Measurements from ENCODE around the gene RASSF3. TPM values are rescaled to one million over a fixed set of nuclear protein-coding genes. Genes with fewer than 3 reads are reported as not detected.

The RASSF3 gene
- total and polyA plus RNA-seq, 9 donors, result 18.2 to 64.5 (median 33.3) TPM

DNA sequence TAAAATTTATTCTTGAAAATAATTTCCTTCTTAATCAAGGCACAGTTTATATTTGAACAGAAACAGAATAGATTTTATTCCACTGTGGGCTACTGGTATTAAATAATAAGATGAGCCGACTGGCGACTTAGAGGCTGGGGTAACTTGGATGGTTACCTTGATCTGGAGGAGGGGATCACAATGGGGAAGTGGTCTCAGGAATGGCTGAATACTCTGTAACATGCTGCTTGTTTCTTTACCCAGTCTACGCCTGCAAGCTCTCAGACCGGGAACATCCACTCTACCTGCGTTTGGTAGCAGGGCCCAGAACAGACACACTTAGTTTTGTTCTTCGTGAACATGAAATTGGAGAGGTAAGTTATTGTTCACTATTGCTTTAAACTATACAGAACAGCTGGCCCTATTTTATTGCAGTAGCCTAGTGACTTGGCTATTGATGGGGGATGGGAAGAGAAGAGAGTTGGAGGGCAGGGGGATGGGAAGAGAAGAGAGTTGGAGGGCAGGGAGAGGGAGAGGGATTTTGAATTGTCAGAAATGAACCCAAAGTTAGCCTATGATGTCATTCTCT is 81.0 kb downstream of the RASSF3 start:
- Histone ChIP-seq H3K9me3 (no peaks in the 10 kb centered on the region), H3K27ac (no peak overlapping the region), H3K4me3 (no peak overlapping the region), H3K4me1 (ENCODE audit: insufficient read depth) (peaks cover 4% of the 10 kb centered on the region), H3K27me3 (no peaks in the 10 kb centered on the region), H3K36me3 (no peaks in the 10 kb centered on the region)
- intact Hi-C loops (cut with DNase I), result no loop called here
- no peak for TF ChIP-seq EP300 (IDR thresholded peaks at IDR 0.05)
- TF ChIP-seq, protein P1, sequence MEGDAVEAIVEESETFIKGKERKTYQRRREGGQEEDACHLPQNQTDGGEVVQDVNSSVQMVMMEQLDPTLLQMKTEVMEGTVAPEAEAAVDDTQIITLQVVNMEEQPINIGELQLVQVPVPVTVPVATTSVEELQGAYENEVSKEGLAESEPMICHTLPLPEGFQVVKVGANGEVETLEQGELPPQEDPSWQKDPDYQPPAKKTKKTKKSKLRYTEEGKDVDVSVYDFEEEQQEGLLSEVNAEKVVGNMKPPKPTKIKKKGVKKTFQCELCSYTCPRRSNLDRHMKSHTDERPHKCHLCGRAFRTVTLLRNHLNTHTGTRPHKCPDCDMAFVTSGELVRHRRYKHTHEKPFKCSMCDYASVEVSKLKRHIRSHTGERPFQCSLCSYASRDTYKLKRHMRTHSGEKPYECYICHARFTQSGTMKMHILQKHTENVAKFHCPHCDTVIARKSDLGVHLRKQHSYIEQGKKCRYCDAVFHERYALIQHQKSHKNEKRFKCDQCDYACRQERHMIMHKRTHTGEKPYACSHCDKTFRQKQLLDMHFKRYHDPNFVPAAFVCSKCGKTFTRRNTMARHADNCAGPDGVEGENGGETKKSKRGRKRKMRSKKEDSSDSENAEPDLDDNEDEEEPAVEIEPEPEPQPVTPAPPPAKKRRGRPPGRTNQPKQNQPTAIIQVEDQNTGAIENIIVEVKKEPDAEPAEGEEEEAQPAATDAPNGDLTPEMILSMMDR (IDR thresholded peaks at IDR 0.05), result no peak
- no peak for TF ChIP-seq POLR2A (IDR thresholded peaks at IDR 0.05)
- WGBS, 3 donors, result 92 to 96% (median 96%) methylated on average over 6 of the region's 6 CpGs
- DNase-seq, result no peak

DNA sequence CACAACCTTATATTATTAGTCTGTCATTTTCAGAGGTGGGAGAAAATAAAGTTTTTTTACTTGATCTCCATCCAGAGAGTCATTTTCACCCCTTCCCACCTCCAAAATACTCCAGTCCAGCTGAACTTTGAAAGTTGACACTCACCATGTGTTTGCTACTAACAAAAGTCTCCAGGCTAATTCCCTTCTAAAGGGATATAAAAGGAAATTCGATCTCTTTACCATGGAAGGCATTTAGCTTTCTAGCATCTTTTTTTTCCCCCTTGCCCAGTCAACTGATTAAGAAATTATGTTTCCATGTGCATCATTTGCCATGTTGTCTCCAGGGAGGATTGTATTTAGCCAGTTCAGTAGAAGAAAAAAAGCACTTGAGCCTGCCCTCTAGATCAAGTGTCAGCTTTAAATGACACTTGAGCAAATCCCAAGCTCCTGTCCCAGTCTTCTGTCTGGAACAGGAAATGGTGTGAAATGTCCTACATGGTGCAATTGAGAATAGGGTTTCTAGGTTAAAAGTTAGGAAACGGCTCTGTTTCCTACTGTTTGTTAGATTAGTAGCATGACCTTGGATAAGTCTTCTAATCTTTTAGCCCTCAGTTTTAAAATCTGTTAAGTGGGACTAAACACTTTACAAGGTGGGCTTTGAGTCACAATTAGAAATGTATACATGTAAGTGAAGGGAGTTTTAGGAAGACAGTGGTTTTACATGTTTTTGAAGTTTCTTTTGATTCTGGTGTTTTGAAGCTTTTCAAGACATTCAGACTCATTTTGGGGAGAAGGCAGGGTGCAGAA is 81.7 kb downstream of the RASSF3 start:
- no peaks in the 10 kb centered on the region for H3K36me3 ChIP-seq
- WGBS, 3 donors, result 36 to 63% (median 48%) methylated on average over 2 of the region's 2 CpGs
- intact Hi-C loops (cut with DNase I), result no loop called here
- H3K4me3 ChIP-seq, result no peak overlapping the region
- DNase-seq, result no peak
- no peaks in the 10 kb centered on the region for H3K27me3 ChIP-seq
- H3K4me1 ChIP-seq (ENCODE audit: insufficient read depth), result peaks cover 4% of the 10 kb centered on the region
- TF ChIP-seq, protein P1 (IDR thresholded peaks at IDR 0.05), result no peak
- TF ChIP-seq POLR2A (IDR thresholded peaks at IDR 0.05), result no peak
- TF ChIP-seq EP300 (IDR thresholded peaks at IDR 0.05), result no peak
- no peak overlapping the region for H3K27ac ChIP-seq
- H3K9me3 ChIP-seq, result no peaks in the 10 kb centered on the region

DNA sequence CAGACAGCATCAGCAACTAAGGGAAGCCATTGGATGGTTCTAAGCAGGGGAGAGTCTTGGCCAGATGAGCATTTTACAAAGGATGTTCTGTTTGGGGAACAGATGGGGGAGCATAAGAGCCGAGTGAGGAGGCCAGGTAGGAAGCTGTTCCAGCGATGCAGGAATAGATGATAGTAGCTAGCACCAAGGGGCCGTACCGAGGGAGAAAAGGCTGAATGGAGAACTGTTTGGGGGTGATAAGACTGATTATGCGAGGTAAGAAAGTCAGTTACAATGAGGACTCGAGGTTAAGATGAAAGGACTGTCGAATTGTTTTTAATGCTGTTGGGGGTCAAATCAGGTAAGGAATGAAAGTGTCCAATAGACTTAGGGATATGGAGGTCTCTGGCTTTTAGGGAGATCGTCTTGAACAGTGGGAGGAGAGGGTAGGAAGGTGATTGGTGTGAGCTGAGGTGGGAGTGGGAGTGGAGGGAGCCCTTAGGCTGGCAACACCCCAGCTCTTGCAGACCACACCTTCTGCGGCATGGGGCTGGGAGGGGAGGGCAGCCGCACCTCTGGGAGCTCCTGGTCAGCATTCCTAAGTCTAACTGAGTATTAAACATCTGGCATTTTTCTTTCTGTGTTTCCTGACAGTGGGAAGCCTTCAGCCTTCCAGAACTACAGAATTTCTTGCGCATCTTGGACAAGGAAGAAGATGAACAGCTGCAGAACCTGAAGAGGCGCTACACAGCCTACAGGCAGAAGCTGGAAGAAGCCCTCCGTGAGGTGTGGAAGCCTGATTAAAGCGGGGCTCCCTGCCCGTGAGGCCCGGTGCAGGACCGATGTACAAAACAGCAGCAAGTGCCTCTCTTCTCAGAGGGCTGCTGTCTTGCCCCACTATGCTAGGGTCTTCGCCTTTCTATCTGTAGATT is 84.1 kb downstream of the RASSF3 start:
- H3K4me3 ChIP-seq, result no peak overlapping the region
- intact Hi-C loops (cut with DNase I), result loop anchor here in 3 of 4 donors (2.0 to 5.0 kb wide), 4 partner anchors 82 to 147 kb away; partner anchors contain the start of gene RASSF3 (in 1 of the 3)
- 47 to 62% (median 55%) methylated on average over 18 of the region's 18 CpGs for WGBS, 3 donors
- no peaks in the 10 kb centered on the region for H3K4me1 ChIP-seq (ENCODE audit: insufficient read depth)
- H3K9me3 ChIP-seq, result no peaks in the 10 kb centered on the region
- H3K27me3 ChIP-seq, result no peaks in the 10 kb centered on the region
- DNase-seq, result no peak
- H3K36me3 ChIP-seq, result no peaks in the 10 kb centered on the region
- TF ChIP-seq POLR2A (IDR thresholded peaks at IDR 0.05) (no peak), EP300 (IDR thresholded peaks at IDR 0.05) (no peak)
- TF ChIP-seq, protein P1 (IDR thresholded peaks at IDR 0.05), result no peak
- H3K27ac ChIP-seq, result peak overlapping the region in 1 of 2 donors; percentile 25

DNA sequence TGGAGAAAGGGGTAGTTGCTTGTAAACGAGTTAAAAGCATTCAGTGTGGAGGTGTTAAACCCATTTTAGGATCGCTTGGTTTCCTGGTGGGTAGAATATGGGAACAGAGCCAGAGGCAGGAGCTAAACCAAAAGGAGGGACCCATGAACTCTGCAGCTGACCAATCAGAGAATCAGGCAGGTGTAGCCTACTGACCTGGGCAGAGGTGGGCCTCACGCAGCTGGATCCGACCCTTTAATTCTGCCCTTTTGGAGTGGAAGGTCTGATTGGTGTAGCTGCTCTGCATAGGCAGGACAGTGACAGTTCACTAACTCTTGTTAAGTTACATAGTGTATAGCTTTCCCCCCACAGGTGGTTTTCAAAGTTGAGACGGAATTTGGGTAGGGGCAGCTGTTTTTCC is 85.3 kb downstream of the RASSF3 start:
- intact Hi-C loops (cut with DNase I), result loop anchor here in 3 of 4 donors (2.0 to 5.0 kb wide), 4 partner anchors 83 to 148 kb away; partner anchors contain the start of gene RASSF3 (in 1 of the 3)
- TF ChIP-seq, protein P1 (IDR thresholded peaks at IDR 0.05), result no peak
- TF ChIP-seq EP300 (IDR thresholded peaks at IDR 0.05), result no peak
- TF ChIP-seq POLR2A (IDR thresholded peaks at IDR 0.05), result no peak
- WGBS, 3 donors, result 87 to 89% (median 88%) methylated on average over 5 of the region's 5 CpGs

More for the DNA sequence above, 85.3 kb downstream of the RASSF3 start:
- no peaks in the 10 kb centered on the region for H3K36me3 ChIP-seq
- no peaks in the 10 kb centered on the region for H3K4me1 ChIP-seq (ENCODE audit: insufficient read depth)
- no peaks in the 10 kb centered on the region for H3K9me3 ChIP-seq
- no peak overlapping the region for H3K27ac ChIP-seq
- no peaks in the 10 kb centered on the region for H3K27me3 ChIP-seq
- no peak for DNase-seq
- H3K4me3 ChIP-seq, result no peak overlapping the region
